ENCODE data around the gene DNPH1. TPM values are rescaled to one million over a fixed set of nuclear protein-coding genes. Genes with fewer than 3 reads are reported as not detected.

The DNPH1 gene
- total RNA-seq, 3 donors from 2014 or later: 46.5 to 61.1 (median 53.7) TPM

GRCh38 chr6:43275801-43276576, 46.7 kb upstream of the DNPH1 start:
- Histone ChIP-seq H3K9me3 (no peaks in the 10 kb centered on the region), H3K36me3 (no peaks in the 10 kb centered on the region)

DNA sequence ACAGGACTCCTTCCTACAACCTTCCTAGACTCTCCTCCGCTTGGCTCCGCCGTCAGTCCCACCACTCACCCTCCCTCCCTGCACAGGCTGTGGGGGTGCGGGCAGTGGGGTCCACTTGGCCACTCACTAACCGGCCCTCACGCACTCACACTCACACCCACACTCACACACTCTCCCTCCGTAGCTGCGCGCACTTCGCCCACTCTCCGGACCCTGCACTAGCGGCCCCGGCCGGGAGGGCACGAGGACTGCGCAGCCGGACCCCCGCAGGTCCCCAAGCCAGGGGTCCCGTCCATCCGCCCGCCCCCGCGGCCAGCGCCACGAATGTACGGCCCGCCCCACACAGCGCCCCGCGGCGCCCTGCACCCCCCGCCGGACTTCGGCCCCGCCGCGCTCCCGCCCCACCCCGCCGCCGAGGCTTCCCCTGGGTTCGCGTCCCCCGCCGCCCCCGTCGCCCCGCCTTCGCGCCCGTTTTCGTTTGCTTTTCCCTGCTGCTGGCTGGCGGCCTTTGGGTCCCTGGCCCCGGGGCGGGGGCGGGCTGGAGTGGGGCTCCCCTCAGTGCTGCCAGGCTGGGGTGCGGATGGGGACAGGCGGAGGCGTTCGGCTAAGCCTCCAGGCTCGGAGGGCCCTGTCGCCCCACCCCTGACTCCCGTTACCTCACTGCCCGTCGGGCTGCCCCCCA, 45.8 kb upstream of the DNPH1 start:
- Histone ChIP-seq H3K4me3 (peak overlapping the region; percentile 41 to 64 (median 52)), H3K27me3 (peaks cover 0 to 7% of the 10 kb centered on the region in 2 donors), H3K27ac (no peak overlapping the region), H3K4me1 (peaks cover 0 to 8% of the 10 kb centered on the region in 2 donors), H3K36me3 (no peaks in the 10 kb centered on the region), H3K9me3 (no peaks in the 10 kb centered on the region)
- intact Hi-C loops (cut with DNase I; ENCODE audit: low total_unique reads): no loop called here
- no peak for DNase-seq (ENCODE audit: low spot score in 2 of 2)
- TF ChIP-seq POLR2A (IDR thresholded peaks at IDR 0.05): no peak
- TF ChIP-seq, protein P1, sequence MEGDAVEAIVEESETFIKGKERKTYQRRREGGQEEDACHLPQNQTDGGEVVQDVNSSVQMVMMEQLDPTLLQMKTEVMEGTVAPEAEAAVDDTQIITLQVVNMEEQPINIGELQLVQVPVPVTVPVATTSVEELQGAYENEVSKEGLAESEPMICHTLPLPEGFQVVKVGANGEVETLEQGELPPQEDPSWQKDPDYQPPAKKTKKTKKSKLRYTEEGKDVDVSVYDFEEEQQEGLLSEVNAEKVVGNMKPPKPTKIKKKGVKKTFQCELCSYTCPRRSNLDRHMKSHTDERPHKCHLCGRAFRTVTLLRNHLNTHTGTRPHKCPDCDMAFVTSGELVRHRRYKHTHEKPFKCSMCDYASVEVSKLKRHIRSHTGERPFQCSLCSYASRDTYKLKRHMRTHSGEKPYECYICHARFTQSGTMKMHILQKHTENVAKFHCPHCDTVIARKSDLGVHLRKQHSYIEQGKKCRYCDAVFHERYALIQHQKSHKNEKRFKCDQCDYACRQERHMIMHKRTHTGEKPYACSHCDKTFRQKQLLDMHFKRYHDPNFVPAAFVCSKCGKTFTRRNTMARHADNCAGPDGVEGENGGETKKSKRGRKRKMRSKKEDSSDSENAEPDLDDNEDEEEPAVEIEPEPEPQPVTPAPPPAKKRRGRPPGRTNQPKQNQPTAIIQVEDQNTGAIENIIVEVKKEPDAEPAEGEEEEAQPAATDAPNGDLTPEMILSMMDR (IDR thresholded peaks at IDR 0.05): no peak
- TF ChIP-seq POLR2AphosphoS5 (IDR thresholded peaks at IDR 0.05): no peak

More at GRCh38 chr6:43275801-43276576, 46.7 kb upstream of the DNPH1 start:
- Histone ChIP-seq H3K4me1 (peaks cover 0 to 8% of the 10 kb centered on the region in 2 donors), H3K4me3 (peak overlapping the region; percentile 41 to 64 (median 52)), H3K27ac (no peak overlapping the region), H3K27me3 (peaks cover 0 to 7% of the 10 kb centered on the region in 2 donors)
- intact Hi-C loops (cut with DNase I; ENCODE audit: low total_unique reads): no loop called here
- no peak for DNase-seq (ENCODE audit: low spot score in 2 of 2)
- TF ChIP-seq, protein P1 (IDR thresholded peaks at IDR 0.05): no peak
- TF ChIP-seq POLR2A (IDR thresholded peaks at IDR 0.05) (no peak), POLR2AphosphoS5 (IDR thresholded peaks at IDR 0.05) (no peak)

GRCh38 chr6:43274127-43274915, 45.0 kb upstream of the DNPH1 start:
- Histone ChIP-seq H3K9me3 (no peaks in the 10 kb centered on the region), H3K27ac (no peak overlapping the region), H3K4me3 (peak overlapping the region in 2 of 3 donors; percentile 41 to 64), H3K27me3 (peaks cover 0 to 7% of the 10 kb centered on the region in 2 donors), H3K36me3 (no peaks in the 10 kb centered on the region), H3K4me1 (peaks cover 0 to 13% of the 10 kb centered on the region in 2 donors)
- intact Hi-C loops (cut with DNase I; ENCODE audit: low total_unique reads): no loop called here
- no peak for DNase-seq (ENCODE audit: low spot score in 2 of 2)
- TF ChIP-seq, protein P1 (IDR thresholded peaks at IDR 0.05): no peak
- TF ChIP-seq POLR2A (IDR thresholded peaks at IDR 0.05) (no peak), POLR2AphosphoS5 (IDR thresholded peaks at IDR 0.05) (no peak)

DNA sequence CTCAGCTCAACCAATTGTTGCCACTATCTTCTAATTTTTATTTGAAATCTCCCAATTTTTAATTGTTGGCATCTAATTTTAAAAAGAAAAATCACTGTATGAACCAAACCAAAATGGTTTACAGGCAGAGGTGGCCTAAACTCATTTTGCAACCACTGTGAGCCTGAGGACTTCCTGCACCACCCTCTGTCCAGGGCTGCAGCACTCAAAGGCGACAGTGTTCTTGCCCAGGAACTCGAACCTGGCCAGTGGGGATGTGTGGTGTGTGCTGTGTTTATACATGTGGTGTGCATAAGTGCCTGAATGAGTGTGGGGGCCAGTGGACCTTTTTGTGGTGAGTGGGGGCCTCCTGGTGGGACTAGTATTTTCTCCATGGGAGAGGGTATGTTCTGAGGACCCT, 44.4 kb upstream of the DNPH1 start:
- TF ChIP-seq POLR2A (IDR thresholded peaks at IDR 0.05): no peak
- TF ChIP-seq, protein P1 (IDR thresholded peaks at IDR 0.05): no peak
- TF ChIP-seq POLR2AphosphoS5 (IDR thresholded peaks at IDR 0.05): no peak
- peaks cover 0 to 15% of the 10 kb centered on the region in 2 donors for H3K4me1 ChIP-seq
- no peaks in the 10 kb centered on the region for H3K9me3 ChIP-seq
- peaks cover 0 to 7% of the 10 kb centered on the region in 2 donors for H3K27me3 ChIP-seq
- H3K4me3 ChIP-seq: no peak overlapping the region
- H3K36me3 ChIP-seq: no peaks in the 10 kb centered on the region
- intact Hi-C loops (cut with DNase I; ENCODE audit: low total_unique reads): no loop called here
- DNase-seq (ENCODE audit: low spot score in 2 of 2): no peak
- no peak overlapping the region for H3K27ac ChIP-seq

All from breast epithelium (tissue), 4 donors.